Central memory CD4-positive, alpha-beta T cell (primary cell): ENCODE data around the gene SPEM2.

ENCODE experiments used
- DNase-seq: peaks from one replicate; pipeline ENCODE4 v3.0.0; 2022

SPEM2 gene

DNA sequence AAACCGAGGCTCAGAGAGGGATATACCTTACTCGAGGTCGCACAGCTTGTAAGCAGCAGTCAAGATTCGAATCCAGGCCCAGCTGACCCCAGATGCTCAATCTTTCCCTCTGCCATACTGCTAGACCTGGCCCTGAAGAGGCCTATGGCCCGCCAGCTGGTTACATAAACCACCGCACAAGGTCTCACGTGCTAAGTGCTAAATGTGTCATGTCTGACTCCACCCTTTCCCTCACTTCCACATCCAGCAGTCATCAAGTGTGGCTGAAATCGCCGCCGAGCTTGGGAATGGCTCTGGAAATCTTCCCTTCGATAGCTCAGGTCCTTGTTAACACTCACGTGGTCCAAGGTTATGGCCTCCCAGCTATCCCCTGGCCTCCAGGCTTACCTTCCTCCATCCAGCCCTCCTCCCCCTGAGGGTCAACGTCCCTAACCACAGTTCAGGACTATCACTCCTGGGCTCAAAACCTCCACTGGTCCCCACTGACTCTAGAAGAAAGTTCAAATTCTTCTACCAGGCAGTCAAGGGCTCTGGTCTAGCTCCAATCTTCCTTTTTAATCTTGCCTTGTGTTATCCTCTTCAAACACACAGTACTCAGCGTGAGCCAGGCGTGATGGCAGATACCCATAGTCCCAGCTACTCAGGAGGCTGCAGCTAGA lies 50.5 kb downstream of the SPEM2 start:
- no peak for DNase-seq

GRCh38 chr17:7476494-7476893 lies 51.1 kb downstream of the SPEM2 start:
- no peak for DNase-seq

DNA sequence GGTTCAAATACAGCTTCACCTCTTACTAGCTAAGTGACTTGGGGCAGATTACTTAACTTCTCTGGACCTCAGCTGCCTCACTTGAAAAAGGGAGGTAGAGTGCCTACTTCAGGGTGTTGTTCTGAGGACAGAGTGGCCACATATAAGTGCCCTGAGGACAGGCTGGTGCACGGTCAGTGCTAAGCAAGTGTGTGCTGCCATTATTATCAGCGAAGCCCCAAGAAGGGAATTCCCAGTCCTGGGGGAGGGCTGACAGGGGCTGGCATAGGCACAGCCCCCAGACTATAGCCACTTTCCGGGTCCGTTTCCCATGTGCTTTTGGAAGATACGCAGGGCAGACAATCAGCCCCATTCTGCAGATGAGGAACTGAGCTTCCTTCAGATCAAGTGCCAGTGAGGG lies 51.5 kb downstream of the SPEM2 start:
- no peak for DNase-seq
